Gastrocnemius medialis (tissue), 4 donors: ENCODE results near the gene PCDH7.

Experiments
- CTCF ChIP-seq, 5 experiments: fragments of 450-650 bp in 3 of 5; fragments of 200-600 bp in 2 of 5; sonication (generic) in 2 of 5; IDR thresholded peaks in 4 of 5; conservative IDR thresholded peaks in 1 of 5; 1 replicate in 4 of 5; 2 replicates in 1 of 5; pipeline ENCODE4 v1.5.1; 2016 to 2019; ENCODE audit warnings: antibody characterized with exemption in 5 of 5, mild to moderate bottlenecking in 3 of 5, moderate library complexity in 3 of 5
- POLR2A ChIP-seq, 2 donors: fragments of 450-650 bp; IDR thresholded peaks; one replicate each; pipeline ENCODE4 v1.6.1; 2017; ENCODE audit warnings: antibody characterized with exemption in 2 of 2, mild to moderate bottlenecking in 2 of 2, moderate library complexity in 2 of 2

DNA sequence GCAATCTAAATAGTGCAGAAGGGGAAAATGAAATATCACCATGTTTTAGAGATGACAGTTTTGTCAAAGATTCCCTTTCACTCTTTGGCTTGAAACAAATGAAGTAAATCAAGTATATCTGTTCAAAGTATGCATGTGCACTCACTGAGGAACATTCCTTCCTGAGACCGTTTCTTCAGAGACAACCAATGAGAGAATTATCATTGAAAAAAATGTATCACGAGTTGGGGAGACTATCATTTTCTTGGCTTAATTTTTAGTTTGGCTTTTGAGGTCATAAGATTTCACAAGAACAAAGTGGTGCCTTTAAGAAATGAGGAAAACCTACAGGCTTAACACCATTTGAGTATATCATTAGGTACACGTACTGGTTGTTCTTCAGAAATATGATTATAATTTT lies 56.3 kb downstream of the PCDH7 start:
- TF ChIP-seq POLR2A (IDR thresholded peaks at IDR 0.05) (no peak), CTCF (IDR thresholded peaks at IDR 0.05 in 4 of 5, conservative IDR thresholded peaks at IDR 0.05 in 1 of 5) (no peak)
